ENCODE data around the gene CNOT2.

The CNOT2 gene

GRCh38 chr12:70217416-70217815 is 25.8 kb upstream of the CNOT2 start:
- TF ChIP-seq CTCF (IDR thresholded peaks at IDR 0.05; ENCODE audit: control insufficient read depth, extremely low read depth, insufficient read depth): no peak
- no peak overlapping the region for H3K4me3 ChIP-seq (ENCODE audit: low read depth, low read length)
- DNase-seq (ENCODE audit: low read depth): no peak

- H3K4me3 ChIP-seq (ENCODE audit: low read depth, low read length): no peak overlapping the region
- no peak for TF ChIP-seq CTCF (IDR thresholded peaks at IDR 0.05; ENCODE audit: control insufficient read depth, extremely low read depth, insufficient read depth)
- no peak for DNase-seq (ENCODE audit: low read depth)
Measured at GRCh38 chr12:70221626-70222025, 21.6 kb upstream of the CNOT2 start.

- H3K4me3 ChIP-seq (ENCODE audit: low read depth, low read length): no peak overlapping the region
- no peak for TF ChIP-seq CTCF (IDR thresholded peaks at IDR 0.05; ENCODE audit: control insufficient read depth, extremely low read depth, insufficient read depth)
- DNase-seq (ENCODE audit: low read depth): peak; percentile 87
Measured at GRCh38 chr12:70227911-70228310, 15.3 kb upstream of the CNOT2 start.

- no peak for DNase-seq (ENCODE audit: low read depth)
- no peak for TF ChIP-seq CTCF (IDR thresholded peaks at IDR 0.05; ENCODE audit: control insufficient read depth, extremely low read depth, insufficient read depth)
- H3K4me3 ChIP-seq (ENCODE audit: low read depth, low read length): no peak overlapping the region
Measured at GRCh38 chr12:70230934-70231606, 12.2 kb upstream of the CNOT2 start.

GRCh38 chr12:70236990-70237389 is 6.2 kb upstream of the CNOT2 start:
- TF ChIP-seq CTCF (IDR thresholded peaks at IDR 0.05; ENCODE audit: control insufficient read depth, extremely low read depth, insufficient read depth): no peak
- no peak for DNase-seq (ENCODE audit: low read depth)

GRCh38 chr12:70240673-70241072 is 2.6 kb upstream of the CNOT2 start:
- DNase-seq (ENCODE audit: low read depth): no peak
- H3K4me3 ChIP-seq (ENCODE audit: low read depth, low read length): no peak overlapping the region
- no peak for TF ChIP-seq CTCF (IDR thresholded peaks at IDR 0.05; ENCODE audit: control insufficient read depth, extremely low read depth, insufficient read depth)

More at GRCh38 chr12:70236990-70237389, 6.2 kb upstream of the CNOT2 start:
- H3K4me3 ChIP-seq (ENCODE audit: low read depth, low read length): no peak overlapping the region

GRCh38 chr12:70241845-70242244 is 1.4 kb upstream of the CNOT2 start:
- H3K4me3 ChIP-seq (ENCODE audit: low read depth, low read length): peak overlapping the region; percentile 64
- no peak for TF ChIP-seq CTCF (IDR thresholded peaks at IDR 0.05; ENCODE audit: control insufficient read depth, extremely low read depth, insufficient read depth)

More at GRCh38 chr12:70241845-70242244, 1.4 kb upstream of the CNOT2 start:
- no peak for DNase-seq (ENCODE audit: low read depth)
